HepG2 (cell line): ENCODE results near the gene RBM34. TPM values are rescaled to one million over a fixed set of nuclear protein-coding genes. Genes with fewer than 3 reads are reported as not detected.
A peak's percentile ranks its signal among the peaks of the same experiment; 100 is the strongest.

Experiments used
- MTF1 ChIP-seq: sonication (generic); formaldehyde crosslinking; IDR thresholded peaks from 2 replicates; pipeline ENCODE4 v1.5.0; 2020; ENCODE audit warnings: missing genetic modification reagents
- SMAD1 ChIP-seq: sonication (generic); formaldehyde crosslinking; IDR thresholded peaks from 2 replicates; pipeline ENCODE4 v1.4.0; 2020; ENCODE audit warnings: missing genetic modification reagents, low read depth, mild to moderate bottlenecking, borderline replicate concordance
- TBX2 ChIP-seq: sonication (generic); formaldehyde crosslinking; IDR thresholded peaks from 2 replicates; pipeline ENCODE4 v1.5.0; 2020; ENCODE audit warnings: missing genetic modification reagents, mild to moderate bottlenecking, borderline replicate concordance
- TFDP1 ChIP-seq: IDR thresholded peaks from 2 replicates; pipeline ENCODE4 v1.6.1; 2016; ENCODE audit warnings: missing compliant biosample characterization, missing genetic modification reagents, borderline replicate concordance
- TRIM24 ChIP-seq: sonication (generic); formaldehyde crosslinking; IDR thresholded peaks from 2 replicates; pipeline ENCODE4 v1.8.0; 2022; ENCODE audit warnings: mild to moderate bottlenecking, missing genetic modification reagents
- ZNF225 ChIP-seq: sonication (generic); formaldehyde crosslinking; IDR thresholded peaks from 2 replicates; pipeline ENCODE4 v1.4.0; 2020; ENCODE audit warnings: mild to moderate bottlenecking, missing genetic modification reagents
- ZNF362 ChIP-seq: sonication (generic); formaldehyde crosslinking; IDR thresholded peaks from 2 replicates; pipeline ENCODE4 v1.4.0; 2020; ENCODE audit warnings: missing genetic modification reagents, mild to moderate bottlenecking, borderline replicate concordance
- ZNF44 ChIP-seq: sonication (generic); formaldehyde crosslinking; IDR thresholded peaks from 2 replicates; pipeline ENCODE4 v1.5.1; 2020; ENCODE audit warnings: mild to moderate bottlenecking, missing genetic modification reagents
- ZNF609 ChIP-seq: sonication (generic); formaldehyde crosslinking; IDR thresholded peaks from 2 replicates; pipeline ENCODE4 v1.4.0; 2020; ENCODE audit warnings: mild to moderate bottlenecking, missing genetic modification reagents, borderline replicate concordance
- ZNF660 ChIP-seq: sonication (generic); formaldehyde crosslinking; IDR thresholded peaks from 2 replicates; pipeline ENCODE4 v1.5.1; 2020; ENCODE audit warnings: mild to moderate bottlenecking, low read depth, missing genetic modification reagents, borderline replicate concordance
- ZNF761 ChIP-seq: sonication (generic); formaldehyde crosslinking; conservative IDR thresholded peaks from 2 replicates; pipeline ENCODE4 v1.4.0; 2020; ENCODE audit warnings: mild to moderate bottlenecking, missing genetic modification reagents
- polyA plus RNA-seq, 8 experiments: library from polyadenylated mRNA; depleted of rRNA in 3 of 8; stranded (reverse) in 7 of 8; unstranded in 1 of 8; fragments of >200 nt; fragmentation: Illumina TruSeq in 4 of 8; extraction: Trizol in 4 of 8; gene quantifications; 2 replicates each; pipeline versions ENCODE4 v1.2.1 to v1.2.3, GENCODE V29; 2011 to 2016; ENCODE audit warnings: low read depth in 4 of 8, missing spikeins in 1 of 8, mixed read lengths in 1 of 8; ENCODE audit not compliant: insufficient read depth in 1 of 8
- total RNA-seq, 5 experiments: library from RNA; depleted of rRNA; stranded (reverse); fragments of >200 nt; fragmentation: Illumina TruSeq; extraction: Trizol; gene quantifications; 2 replicates each; pipeline ENCODE4 v1.2.3, GENCODE V29; 2016; ENCODE audit warnings: low read depth in 1 of 5
- TF ChIP-seq, protein P1 (sequence below): sonication (generic); formaldehyde crosslinking; IDR thresholded peaks from one replicate; pipeline ENCODE4 v1.5.1; 2020; ENCODE audit warnings: mild to moderate bottlenecking, missing genetic modification reagents; ENCODE audit errors: not compliant biosample characterization

Gene RBM34
- total and polyA plus RNA-seq, 2 of the 13 experiments (the other 11 are each of a cell fraction or from before 2014, with no cell fraction given): 34.7 to 73.0 TPM

- TF ChIP-seq TFDP1 (no peak), SMAD1 (CRISPR knock-in tag) (no peak), ZNF362 (CRISPR knock-in tag) (no peak), ZNF44 (no peak), ZNF660 (CRISPR knock-in tag) (no peak), MTF1 (CRISPR knock-in tag) (no peak), ZNF225 (CRISPR knock-in tag) (no peak), ZNF609 (CRISPR knock-in tag) (no peak), TRIM24 (no peak), ZNF761 (CRISPR knock-in tag) (peak; percentile 27; the same call in 1 of the 2 replicates), TBX2 (peak; percentile 54; the same call in 1 of the 2 replicates)
- TF ChIP-seq, protein P1, sequence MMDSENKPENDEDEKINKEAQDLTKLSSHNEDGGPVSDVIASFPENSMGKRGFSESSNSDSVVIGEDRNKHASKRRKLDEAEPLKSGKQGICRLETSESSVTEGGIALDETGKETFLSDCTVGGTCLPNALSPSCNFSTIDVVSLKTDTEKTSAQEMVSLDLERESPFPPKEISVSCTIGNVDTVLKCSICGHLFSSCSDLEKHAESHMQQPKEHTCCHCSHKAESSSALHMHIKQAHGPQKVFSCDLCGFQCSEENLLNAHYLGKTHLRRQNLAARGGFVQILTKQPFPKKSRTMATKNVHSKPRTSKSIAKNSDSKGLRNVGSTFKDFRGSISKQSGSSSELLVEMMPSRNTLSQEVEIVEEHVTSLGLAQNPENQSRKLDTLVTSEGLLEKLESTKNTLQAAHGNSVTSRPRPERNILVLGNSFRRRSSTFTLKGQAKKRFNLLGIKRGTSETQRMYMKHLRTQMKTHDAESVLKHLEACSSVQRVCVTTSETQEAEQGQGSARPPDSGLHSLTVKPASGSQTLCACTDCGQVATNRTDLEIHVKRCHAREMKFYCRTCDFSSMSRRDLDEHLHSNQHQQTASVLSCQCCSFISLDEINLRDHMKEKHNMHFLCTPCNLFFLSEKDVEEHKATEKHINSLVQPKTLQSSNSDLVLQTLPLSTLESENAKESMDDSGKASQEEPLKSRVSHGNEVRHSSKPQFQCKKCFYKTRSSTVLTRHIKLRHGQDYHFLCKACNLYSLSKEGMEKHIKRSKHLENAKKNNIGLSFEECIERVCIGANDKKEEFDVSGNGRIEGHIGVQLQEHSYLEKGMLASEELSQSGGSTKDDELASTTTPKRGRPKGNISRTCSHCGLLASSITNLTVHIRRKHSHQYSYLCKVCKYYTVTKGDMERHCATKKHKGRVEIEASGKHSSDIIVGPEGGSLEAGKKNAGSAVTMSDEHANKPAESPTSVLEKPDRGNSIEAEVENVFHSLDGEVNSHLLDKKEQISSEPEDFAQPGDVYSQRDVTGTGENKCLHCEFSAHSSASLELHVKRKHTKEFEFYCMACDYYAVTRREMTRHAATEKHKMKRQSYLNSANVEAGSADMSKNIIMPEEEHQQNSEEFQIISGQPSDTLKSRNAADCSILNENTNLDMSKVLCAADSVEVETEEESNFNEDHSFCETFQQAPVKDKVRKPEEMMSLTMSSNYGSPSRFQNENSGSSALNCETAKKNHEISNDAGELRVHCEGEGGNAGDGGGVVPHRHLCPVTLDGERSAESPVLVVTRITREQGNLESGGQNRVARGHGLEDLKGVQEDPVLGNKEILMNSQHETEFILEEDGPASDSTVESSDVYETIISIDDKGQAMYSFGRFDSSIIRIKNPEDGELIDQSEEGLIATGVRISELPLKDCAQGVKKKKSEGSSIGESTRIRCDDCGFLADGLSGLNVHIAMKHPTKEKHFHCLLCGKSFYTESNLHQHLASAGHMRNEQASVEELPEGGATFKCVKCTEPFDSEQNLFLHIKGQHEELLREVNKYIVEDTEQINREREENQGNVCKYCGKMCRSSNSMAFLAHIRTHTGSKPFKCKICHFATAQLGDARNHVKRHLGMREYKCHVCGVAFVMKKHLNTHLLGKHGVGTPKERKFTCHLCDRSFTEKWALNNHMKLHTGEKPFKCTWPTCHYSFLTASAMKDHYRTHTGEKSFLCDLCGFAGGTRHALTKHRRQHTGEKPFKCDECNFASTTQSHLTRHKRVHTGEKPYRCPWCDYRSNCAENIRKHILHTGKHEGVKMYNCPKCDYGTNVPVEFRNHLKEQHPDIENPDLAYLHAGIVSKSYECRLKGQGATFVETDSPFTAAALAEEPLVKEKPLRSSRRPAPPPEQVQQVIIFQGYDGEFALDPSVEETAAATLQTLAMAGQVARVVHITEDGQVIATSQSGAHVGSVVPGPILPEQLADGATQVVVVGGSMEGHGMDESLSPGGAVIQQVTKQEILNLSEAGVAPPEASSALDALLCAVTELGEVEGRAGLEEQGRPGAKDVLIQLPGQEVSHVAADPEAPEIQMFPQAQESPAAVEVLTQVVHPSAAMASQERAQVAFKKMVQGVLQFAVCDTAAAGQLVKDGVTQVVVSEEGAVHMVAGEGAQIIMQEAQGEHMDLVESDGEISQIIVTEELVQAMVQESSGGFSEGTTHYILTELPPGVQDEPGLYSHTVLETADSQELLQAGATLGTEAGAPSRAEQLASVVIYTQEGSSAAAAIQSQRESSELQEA: peak; percentile 72
Measured at GRCh38 chr1:235093013-235093695, 67.9 kb downstream of the RBM34 start (continued).
